HuH-7.5 (cell line): ENCODE results near the gene LRRC31.

Experiments used
- DNase-seq: peaks from one replicate; pipeline ENCODE4 v3.0.0; 2011; ENCODE audit warnings: low spot score

LRRC31 gene

GRCh38 chr3:169869484-169870220 lies at the start of gene LRRC31:
Gene LRRC31, minus strand, starts transcription at chr3:169869935. Its CDS starts 128 bp downstream, at chr3:169869807.
- DNase-seq: no peak

- DNase-seq: no peak
Observed at GRCh38 chr3:169914321-169914720, 44.6 kb upstream of the LRRC31 start.

- DNase-seq: no peak
Observed at GRCh38 chr3:169913323-169913722, 43.6 kb upstream of the LRRC31 start.

- no peak for DNase-seq
Observed at GRCh38 chr3:169911272-169911671, 41.5 kb upstream of the LRRC31 start, which contains the start of gene SAMD7. Gene SAMD7, plus strand, starts transcription at chr3:169911572. Its CDS starts 7,927 bp downstream, at chr3:169919499.

GRCh38 chr3:169907944-169908343 lies 38.2 kb upstream of the LRRC31 start:
- no peak for DNase-seq

GRCh38 chr3:169907476-169907875 lies 37.7 kb upstream of the LRRC31 start:
- DNase-seq: no peak

- DNase-seq: no peak
Observed at GRCh38 chr3:169905404-169905803, 35.7 kb upstream of the LRRC31 start.

- no peak for DNase-seq
Observed at GRCh38 chr3:169901453-169901852, 31.7 kb upstream of the LRRC31 start.

- DNase-seq: no peak
Observed at GRCh38 chr3:169897284-169897683, 27.5 kb upstream of the LRRC31 start.

GRCh38 chr3:169895072-169895471 lies 25.3 kb upstream of the LRRC31 start:
- DNase-seq: no peak

- no peak for DNase-seq
Observed at GRCh38 chr3:169894110-169894509, 24.4 kb upstream of the LRRC31 start.

GRCh38 chr3:169891886-169892285 lies 22.2 kb upstream of the LRRC31 start:
- no peak for DNase-seq

- DNase-seq: no peak
Observed at GRCh38 chr3:169886671-169887070, 16.9 kb upstream of the LRRC31 start.

GRCh38 chr3:169880576-169881250 lies 11.0 kb upstream of the LRRC31 start:
- no peak for DNase-seq

GRCh38 chr3:169879845-169880575 lies 10.3 kb upstream of the LRRC31 start:
- DNase-seq: no peak

- no peak for DNase-seq
Observed at GRCh38 chr3:169879013-169879557, 9.3 kb upstream of the LRRC31 start.

- no peak for DNase-seq
Observed at GRCh38 chr3:169871129-169871886, 1.6 kb upstream of the LRRC31 start.

- DNase-seq: no peak
Observed at GRCh38 chr3:169868369-169868768, 1.4 kb downstream of the LRRC31 start.

- no peak for DNase-seq
Observed at GRCh38 chr3:169867584-169868210, 2.0 kb downstream of the LRRC31 start.

- no peak for DNase-seq
Observed at GRCh38 chr3:169865176-169865767, 4.5 kb downstream of the LRRC31 start.

- DNase-seq: no peak
Observed at GRCh38 chr3:169864270-169864669, 5.5 kb downstream of the LRRC31 start.
